Measurements from ENCODE around the gene CLCN6. TPM values are rescaled to one million over a fixed set of nuclear protein-coding genes. Genes with fewer than 3 reads are reported as not detected.
A peak's percentile ranks its signal among the peaks of the same experiment; 100 is the strongest.

The CLCN6 gene
- total RNA-seq, 1 donor from 2014 or later, result 94.3 TPM

DNA sequence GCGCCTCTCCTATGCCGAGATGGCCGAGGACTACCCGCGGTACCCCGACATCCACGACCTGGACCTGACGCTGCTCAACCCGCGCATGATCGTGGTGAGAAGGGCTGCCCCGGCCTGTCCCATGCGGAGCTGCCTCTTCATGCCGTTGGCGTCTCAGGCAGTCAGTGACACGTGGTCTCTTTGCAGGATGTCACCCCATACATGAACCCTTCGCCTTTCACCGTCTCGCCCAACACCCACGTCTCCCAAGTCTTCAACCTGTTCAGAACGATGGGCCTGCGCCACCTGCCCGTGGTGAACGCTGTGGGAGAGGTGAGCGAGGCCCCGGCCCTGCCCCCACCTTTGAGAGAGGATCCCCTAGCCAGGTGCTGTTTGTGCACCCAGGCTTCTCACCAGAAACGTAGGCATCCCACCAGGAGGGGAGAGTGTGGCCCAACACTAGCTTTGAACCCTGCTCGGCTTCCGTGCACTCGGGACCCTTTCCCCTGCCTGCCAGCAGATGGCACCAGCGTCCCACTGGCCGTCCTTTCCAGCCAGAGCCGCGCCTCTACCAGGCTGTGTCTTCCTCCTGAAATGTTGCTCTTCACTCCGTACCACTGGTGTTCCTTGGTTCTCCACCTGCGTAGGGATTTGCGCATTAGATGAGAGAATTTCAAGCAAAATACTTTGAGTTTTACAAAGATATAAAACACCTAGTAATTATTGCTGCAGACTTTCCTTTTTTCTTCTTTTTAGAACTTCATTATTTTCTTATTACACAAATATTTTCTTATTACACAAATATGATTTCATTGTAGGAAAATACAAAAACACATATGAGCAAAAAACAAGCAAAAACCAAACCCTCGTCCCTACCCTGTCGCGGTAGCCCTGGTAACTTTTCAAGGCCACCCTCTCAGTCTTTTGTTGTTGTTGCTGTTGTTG lies 32.6 kb downstream of the CLCN6 start:
- H3K4me1 Mint-ChIP-seq (ENCODE audit: low read depth, unreplicated experiment), result no peaks in the 10 kb centered on the region
- peak overlapping the region; percentile 55 for H3K27ac Mint-ChIP-seq (ENCODE audit: unreplicated experiment)
- H3K27me3 Mint-ChIP-seq (ENCODE audit: unreplicated experiment), result peaks cover 10% of the 10 kb centered on the region
- H3K9me3 Mint-ChIP-seq (ENCODE audit: unreplicated experiment), result peaks cover 4% of the 10 kb centered on the region
- peaks cover 5% of the 10 kb centered on the region for H3K36me3 Mint-ChIP-seq (ENCODE audit: unreplicated experiment)
- no peak overlapping the region for H3K4me3 Mint-ChIP-seq (ENCODE audit: unreplicated experiment)
- TF ChIP-seq, protein P1, sequence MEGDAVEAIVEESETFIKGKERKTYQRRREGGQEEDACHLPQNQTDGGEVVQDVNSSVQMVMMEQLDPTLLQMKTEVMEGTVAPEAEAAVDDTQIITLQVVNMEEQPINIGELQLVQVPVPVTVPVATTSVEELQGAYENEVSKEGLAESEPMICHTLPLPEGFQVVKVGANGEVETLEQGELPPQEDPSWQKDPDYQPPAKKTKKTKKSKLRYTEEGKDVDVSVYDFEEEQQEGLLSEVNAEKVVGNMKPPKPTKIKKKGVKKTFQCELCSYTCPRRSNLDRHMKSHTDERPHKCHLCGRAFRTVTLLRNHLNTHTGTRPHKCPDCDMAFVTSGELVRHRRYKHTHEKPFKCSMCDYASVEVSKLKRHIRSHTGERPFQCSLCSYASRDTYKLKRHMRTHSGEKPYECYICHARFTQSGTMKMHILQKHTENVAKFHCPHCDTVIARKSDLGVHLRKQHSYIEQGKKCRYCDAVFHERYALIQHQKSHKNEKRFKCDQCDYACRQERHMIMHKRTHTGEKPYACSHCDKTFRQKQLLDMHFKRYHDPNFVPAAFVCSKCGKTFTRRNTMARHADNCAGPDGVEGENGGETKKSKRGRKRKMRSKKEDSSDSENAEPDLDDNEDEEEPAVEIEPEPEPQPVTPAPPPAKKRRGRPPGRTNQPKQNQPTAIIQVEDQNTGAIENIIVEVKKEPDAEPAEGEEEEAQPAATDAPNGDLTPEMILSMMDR (IDR thresholded peaks at IDR 0.05; ENCODE audit: partially characterized antibody, unreplicated experiment), result peak; percentile 83
- DNase-seq, result peak; percentile 89

DNA sequence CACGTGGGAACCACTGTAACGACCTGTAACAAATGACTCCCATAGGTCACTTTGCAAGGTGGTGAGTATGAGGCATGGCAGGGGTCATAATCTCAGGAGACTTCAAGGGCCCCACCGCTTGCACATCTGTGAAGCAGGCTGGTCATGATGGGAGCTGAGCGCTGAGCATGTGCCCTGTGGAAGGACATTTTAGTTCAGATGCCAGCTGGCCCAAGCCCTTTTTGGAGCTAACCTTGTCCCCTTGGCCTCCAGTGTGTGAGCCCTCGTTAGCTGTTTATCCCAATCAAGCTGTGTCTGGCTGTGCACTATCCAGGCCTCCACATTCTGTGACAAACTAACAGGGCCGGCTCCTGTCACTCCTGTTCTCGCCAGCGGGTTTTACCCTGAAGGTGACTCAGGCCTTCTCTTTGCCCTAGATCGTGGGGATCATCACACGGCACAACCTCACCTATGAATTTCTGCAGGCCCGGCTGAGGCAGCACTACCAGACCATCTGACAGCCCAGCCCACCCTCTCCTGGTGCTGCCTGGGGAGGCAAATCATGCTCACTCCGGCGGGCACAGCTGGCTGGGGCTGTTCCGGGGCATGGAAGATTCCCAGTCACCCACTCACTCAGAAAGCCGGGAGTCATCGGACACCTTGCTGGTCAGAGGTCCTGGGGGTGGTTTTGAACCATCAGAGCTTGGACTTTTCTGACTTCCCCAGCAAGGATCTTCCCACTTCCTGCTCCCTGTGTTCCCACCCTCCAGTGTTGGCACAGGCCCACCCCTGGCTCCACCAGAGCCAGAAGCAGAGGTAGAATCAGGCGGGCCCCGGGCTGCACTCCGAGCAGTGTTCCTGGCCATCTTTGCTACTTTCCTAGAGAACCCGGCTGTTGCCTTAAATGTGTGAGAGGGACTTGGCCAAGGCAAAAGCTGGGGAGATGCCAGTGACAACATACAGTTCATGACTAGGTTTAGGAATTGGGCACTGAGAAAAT lies 34.0 kb downstream of the CLCN6 start:
- Mint-ChIP-seq H3K4me1 (ENCODE audit: low read depth, unreplicated experiment) (no peaks in the 10 kb centered on the region), H3K9me3 (ENCODE audit: unreplicated experiment) (peaks cover 4% of the 10 kb centered on the region), H3K36me3 (ENCODE audit: unreplicated experiment) (peaks cover 5% of the 10 kb centered on the region), H3K4me3 (ENCODE audit: unreplicated experiment) (no peak overlapping the region), H3K27me3 (ENCODE audit: unreplicated experiment) (peaks cover 10% of the 10 kb centered on the region), H3K27ac (ENCODE audit: unreplicated experiment) (no peak overlapping the region)
- TF ChIP-seq, protein P1 (IDR thresholded peaks at IDR 0.05; ENCODE audit: partially characterized antibody, unreplicated experiment), result no peak
- DNase-seq, result no peak

DNA sequence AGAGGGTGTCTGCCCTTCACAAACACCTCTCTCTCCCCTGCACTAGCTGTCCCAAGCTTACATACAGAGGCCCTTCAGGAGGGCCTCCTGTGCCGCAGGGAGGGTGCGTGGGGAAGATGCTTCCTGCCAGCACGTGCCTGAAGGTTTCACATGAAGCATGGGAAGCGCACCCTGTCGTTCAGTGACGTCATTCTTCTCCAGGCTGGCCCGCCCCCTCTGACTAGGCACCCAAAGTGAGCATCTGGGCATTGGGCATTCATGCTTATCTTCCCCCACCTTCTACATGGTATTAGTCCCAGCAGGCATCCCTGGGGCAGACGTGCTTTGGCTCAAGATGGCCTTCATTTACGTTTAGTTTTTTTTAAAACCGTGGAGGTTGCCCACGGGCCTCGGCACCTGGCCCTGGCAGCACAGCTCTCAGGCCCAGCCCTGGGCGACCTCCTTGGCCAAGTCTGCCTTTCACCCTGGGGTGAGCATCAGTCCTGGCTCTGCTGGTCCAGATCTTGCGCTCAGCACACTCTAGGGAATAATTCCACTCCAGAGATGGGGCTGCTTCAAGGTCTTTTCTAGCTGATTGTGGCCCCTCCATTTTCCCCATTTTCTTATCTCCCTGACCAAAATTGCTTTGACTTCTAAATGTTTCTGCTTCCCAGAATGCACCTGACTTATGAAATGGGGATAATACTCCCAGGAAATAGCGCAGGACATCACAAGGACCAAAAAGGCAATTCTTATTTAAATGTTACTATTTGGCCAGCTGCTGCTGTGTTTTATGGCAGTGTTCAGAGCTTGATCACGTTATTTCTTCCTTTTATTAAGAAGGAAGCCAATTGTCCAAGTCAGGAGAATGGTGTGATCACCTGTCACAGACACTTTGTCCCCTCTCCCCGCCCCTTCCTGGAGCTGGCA lies 35.5 kb downstream of the CLCN6 start:
- H3K27me3 Mint-ChIP-seq (ENCODE audit: unreplicated experiment), result peaks cover 7% of the 10 kb centered on the region
- no peak overlapping the region for H3K27ac Mint-ChIP-seq (ENCODE audit: unreplicated experiment)

More for the DNA sequence above, 35.5 kb downstream of the CLCN6 start:
- peaks cover 4% of the 10 kb centered on the region for H3K9me3 Mint-ChIP-seq (ENCODE audit: unreplicated experiment)
- no peak for DNase-seq
- H3K4me1 Mint-ChIP-seq (ENCODE audit: low read depth, unreplicated experiment), result peaks cover 8% of the 10 kb centered on the region
- TF ChIP-seq, protein P1 (IDR thresholded peaks at IDR 0.05; ENCODE audit: partially characterized antibody, unreplicated experiment), result no peak
- H3K36me3 Mint-ChIP-seq (ENCODE audit: unreplicated experiment), result peaks cover 5% of the 10 kb centered on the region
- H3K4me3 Mint-ChIP-seq (ENCODE audit: unreplicated experiment), result no peak overlapping the region
